AG10803 (cell line): Measurements from ENCODE around the gene ITGA3.

ENCODE experiments used
- DNase-seq: peaks from one replicate; pipeline ENCODE4 v3.0.0; 2010; ENCODE audit warnings: low read depth
- H3K4me3 ChIP-seq: 2 replicates; pipeline ENCODE4 v1.5.1; 2011; ENCODE audit warnings: mild to moderate bottlenecking, low read length, control low read depth
- TF ChIP-seq, protein P1 (sequence below): conservative IDR thresholded peaks from 2 replicates; pipeline ENCODE4 v1.5.1; 2011; ENCODE audit warnings: mild to moderate bottlenecking, low read length, control low read depth, inconsistent platforms

The ITGA3 gene

DNA sequence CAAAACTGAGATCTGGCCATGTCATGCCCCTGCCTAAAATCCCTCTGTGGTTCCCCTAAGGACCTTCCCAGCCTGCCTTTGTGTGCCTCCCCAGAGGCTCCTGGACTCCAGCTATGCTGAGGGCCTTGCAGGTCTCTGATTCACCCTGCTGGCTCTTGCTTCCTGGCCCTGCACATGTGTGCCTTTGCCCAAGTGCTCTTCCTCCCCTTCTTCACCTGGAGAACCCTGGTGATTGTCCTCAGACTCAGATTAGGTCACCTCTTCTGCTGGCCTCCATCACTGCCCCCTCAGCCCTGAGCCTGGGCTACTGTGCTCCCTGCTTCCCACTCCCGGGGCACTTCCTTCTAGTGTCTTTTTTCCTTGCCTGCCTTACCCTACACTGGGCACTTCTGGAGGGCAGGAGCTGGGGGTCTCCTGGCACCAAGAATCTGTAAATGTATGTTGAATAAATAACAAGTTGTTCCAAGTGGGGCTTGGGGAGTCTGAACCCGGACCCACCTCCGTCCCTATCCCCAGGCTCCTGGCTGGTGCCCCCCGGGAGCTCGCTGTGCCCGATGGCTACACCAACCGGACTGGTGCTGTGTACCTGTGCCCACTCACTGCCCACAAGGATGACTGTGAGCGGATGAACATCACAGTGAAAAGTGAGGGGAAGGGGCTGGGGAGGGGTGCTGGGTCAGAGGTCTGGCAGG, 7.8 kb downstream of the ITGA3 start:
- TF ChIP-seq, protein P1, sequence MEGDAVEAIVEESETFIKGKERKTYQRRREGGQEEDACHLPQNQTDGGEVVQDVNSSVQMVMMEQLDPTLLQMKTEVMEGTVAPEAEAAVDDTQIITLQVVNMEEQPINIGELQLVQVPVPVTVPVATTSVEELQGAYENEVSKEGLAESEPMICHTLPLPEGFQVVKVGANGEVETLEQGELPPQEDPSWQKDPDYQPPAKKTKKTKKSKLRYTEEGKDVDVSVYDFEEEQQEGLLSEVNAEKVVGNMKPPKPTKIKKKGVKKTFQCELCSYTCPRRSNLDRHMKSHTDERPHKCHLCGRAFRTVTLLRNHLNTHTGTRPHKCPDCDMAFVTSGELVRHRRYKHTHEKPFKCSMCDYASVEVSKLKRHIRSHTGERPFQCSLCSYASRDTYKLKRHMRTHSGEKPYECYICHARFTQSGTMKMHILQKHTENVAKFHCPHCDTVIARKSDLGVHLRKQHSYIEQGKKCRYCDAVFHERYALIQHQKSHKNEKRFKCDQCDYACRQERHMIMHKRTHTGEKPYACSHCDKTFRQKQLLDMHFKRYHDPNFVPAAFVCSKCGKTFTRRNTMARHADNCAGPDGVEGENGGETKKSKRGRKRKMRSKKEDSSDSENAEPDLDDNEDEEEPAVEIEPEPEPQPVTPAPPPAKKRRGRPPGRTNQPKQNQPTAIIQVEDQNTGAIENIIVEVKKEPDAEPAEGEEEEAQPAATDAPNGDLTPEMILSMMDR, result no peak
- no peak overlapping the region for H3K4me3 ChIP-seq
- DNase-seq, result peak; percentile 56

DNA sequence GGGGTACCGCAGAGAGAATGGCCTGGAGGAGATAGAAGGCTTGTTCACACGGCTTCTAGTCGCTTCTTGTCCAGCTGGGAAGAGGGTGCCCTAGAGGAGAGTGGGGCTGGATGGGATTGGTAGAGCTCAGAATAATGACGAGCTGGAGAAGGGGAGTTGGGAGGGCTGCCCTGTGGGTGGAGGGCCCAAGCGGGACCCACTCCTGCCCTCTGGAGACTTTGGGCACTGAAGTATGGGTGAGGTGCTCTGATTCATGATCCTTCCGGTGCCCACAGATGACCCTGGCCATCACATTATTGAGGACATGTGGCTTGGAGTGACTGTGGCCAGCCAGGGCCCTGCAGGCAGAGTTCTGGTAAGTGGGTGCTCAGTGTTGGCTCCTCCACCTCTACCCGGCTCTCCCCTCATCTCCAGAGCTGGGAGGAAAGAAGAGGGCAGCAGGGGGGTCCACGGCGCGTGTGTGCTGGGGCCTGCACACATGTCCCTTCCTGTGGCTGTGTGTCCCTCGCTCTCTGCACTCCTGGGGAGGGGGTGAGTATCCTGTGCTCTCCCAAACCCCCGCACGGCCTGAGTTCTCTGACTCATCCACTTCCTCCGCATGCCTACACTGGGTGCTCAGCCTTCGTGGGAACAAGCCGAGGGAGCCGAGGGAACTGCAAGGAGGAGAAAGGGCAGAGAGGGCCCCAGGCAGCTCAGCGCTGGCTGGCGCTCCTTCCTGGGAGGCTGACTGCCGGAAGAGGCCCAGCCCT, 8.5 kb downstream of the ITGA3 start:
- no peak overlapping the region for H3K4me3 ChIP-seq
- DNase-seq, result peak; percentile 95

DNA sequence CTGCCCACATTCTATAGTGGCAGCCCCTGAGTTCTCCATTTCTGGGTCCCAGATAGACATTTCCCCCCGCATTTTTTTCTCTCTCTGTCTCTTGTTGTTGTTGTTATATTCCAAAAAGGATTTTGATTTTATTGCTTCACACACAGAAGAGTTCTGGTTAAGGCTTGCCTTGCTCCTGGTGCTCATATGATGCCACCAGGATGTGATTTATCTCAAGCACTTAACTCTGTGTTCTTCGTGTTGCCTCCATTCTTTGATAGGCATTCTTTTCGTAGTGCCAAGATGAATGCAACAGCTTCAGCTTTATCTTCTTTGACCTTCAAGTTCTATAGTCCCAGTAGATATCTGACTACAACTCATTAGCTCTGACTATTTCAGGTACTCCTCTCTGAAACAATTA, 9.1 kb downstream of the ITGA3 start:
- H3K4me3 ChIP-seq, result no peak overlapping the region
- DNase-seq, result no peak
- TF ChIP-seq, protein P1, result no peak

More for the DNA sequence above, 8.5 kb downstream of the ITGA3 start:
- TF ChIP-seq, protein P1, result no peak

DNA sequence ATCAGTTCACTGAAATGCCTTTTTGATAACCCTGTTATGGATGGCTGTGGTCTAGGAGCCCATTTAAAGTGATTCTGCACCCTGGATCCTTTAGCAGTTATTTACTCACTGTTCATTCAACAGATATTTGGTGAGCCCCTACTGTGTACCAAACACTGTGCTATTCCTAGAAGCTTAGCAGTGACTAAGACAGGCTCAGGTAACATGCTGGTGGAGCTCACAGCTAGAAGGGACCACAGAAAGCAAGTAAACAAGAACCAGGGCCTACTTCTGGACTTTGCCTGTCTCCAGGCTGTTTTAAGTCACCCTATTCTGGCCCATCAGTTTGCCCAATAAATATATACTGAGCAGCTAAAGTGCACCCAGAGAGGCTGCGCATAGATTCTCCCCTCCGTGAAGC, 11.1 kb downstream of the ITGA3 start:
- no peak for DNase-seq
- TF ChIP-seq, protein P1, result no peak
- H3K4me3 ChIP-seq, result no peak overlapping the region

DNA sequence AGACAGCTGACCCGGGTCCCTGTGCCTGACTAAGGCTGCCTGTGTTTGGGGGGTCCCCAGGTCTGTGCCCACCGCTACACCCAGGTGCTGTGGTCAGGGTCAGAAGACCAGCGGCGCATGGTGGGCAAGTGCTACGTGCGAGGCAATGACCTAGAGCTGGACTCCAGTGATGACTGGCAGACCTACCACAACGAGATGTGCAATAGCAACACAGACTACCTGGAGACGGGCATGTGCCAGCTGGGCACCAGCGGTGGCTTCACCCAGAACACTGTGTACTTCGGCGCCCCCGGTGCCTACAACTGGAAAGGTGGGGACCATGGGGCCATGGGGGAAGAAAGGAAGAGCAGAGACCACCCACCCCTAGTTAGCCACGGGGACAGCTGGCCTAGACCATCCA, 12.1 kb downstream of the ITGA3 start:
- DNase-seq, result no peak
- H3K4me3 ChIP-seq, result no peak overlapping the region

DNA sequence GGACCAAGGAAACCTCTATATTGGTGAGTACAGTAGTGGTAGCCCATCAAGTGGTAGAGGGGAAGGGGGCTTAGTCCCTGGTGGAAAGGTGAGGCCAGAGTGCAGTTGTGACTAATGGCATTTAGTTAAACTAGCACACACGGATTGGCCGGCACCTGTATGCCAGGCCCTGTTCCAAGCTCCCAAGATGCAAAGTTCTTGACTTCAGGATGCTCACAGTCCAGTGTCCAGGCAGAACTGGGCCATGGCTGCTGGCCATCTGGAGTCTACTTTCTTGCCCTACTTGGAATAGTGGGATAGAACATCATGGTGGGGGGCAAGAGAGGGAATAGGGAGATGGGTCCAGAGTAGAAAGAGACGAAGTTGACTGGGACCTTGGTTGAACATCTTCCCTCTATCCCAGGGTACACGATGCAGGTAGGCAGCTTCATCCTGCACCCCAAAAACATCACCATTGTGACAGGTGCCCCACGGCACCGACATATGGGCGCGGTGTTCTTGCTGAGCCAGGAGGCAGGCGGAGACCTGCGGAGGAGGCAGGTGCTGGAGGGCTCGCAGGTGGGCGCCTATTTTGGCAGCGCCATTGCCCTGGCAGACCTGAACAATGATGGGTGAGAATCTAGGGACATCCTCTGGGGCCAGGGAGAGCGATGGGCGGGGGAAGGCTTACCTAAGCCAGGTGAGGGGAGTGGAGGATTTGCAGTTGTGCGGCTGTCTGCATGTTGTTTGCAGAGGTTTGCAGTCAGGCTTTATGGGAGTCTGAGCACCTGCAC, 15.2 kb downstream of the ITGA3 start:
- no peak for DNase-seq
- no peak overlapping the region for H3K4me3 ChIP-seq
- TF ChIP-seq, protein P1, result no peak

More for the DNA sequence above, 12.1 kb downstream of the ITGA3 start:
- TF ChIP-seq, protein P1, result no peak
